ENCODE results near the gene EIF3D.

DNA sequence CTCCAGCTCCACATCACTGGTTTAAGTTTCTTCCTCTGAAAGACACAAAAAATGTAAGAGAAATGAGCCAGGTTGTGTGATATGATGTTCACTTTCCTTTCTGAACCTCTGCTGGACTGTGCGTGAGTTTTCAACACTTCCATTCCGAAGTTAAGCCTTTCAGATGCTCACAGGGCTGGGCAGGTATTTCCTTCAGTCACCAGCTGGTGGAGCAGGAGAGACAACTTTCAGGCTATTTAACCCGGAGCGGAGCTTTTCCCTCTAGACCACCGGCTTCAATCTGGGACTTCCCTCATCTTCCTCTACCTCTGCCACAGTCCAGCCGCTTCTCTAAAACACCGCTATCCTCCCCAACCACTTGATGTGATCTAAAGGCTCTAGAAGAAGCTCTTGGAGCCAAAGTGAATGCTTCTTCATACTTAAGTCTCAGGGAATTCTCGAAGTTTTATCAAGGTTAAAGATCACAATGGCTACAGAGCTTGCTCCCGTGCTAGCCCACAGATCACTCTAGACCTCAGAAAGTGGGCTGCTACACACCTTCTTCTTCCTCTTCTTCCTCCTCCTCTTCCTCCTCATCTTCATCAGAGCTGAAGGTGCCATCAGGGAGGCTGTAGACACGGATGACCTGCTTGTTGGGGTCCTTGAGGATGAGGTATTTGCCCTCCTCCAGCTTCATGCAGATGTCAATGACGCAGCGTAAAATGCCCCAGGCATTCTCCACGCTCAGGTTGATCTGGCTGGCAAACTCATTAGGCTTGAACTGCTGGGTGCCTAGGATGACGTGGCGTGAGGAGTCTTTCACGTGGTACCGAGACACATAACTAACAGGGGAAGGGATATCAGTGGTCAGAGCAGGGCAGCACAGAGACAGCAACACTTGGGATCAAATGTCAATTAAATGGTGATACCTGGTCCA is 17.7 kb downstream of the EIF3D start:
- TF ChIP-seq EZH2 (IDR thresholded peaks at IDR 0.05) (no peak), EGR1 (IDR thresholded peaks at IDR 0.05; ENCODE audit: low read depth) (no peak), CEBPB (IDR thresholded peaks at IDR 0.05; ENCODE audit: low read depth) (no peak), POLR2AphosphoS5 (IDR thresholded peaks at IDR 0.05; ENCODE audit: low read depth, low read length) (no peak), ZFX (IDR thresholded peaks at IDR 0.05) (no peak), FOSL1 (IDR thresholded peaks at IDR 0.05; ENCODE audit: low read depth) (no peak)
- TF ChIP-seq, protein P1, sequence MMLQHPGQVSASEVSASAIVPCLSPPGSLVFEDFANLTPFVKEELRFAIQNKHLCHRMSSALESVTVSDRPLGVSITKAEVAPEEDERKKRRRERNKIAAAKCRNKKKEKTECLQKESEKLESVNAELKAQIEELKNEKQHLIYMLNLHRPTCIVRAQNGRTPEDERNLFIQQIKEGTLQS (IDR thresholded peaks at IDR 0.05) = no peak
- TF ChIP-seq, protein P2, sequence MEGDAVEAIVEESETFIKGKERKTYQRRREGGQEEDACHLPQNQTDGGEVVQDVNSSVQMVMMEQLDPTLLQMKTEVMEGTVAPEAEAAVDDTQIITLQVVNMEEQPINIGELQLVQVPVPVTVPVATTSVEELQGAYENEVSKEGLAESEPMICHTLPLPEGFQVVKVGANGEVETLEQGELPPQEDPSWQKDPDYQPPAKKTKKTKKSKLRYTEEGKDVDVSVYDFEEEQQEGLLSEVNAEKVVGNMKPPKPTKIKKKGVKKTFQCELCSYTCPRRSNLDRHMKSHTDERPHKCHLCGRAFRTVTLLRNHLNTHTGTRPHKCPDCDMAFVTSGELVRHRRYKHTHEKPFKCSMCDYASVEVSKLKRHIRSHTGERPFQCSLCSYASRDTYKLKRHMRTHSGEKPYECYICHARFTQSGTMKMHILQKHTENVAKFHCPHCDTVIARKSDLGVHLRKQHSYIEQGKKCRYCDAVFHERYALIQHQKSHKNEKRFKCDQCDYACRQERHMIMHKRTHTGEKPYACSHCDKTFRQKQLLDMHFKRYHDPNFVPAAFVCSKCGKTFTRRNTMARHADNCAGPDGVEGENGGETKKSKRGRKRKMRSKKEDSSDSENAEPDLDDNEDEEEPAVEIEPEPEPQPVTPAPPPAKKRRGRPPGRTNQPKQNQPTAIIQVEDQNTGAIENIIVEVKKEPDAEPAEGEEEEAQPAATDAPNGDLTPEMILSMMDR (IDR thresholded peaks at IDR 0.05 in 2 of 3, conservative IDR thresholded peaks at IDR 0.05 in 1 of 3; ENCODE audit: borderline replicate concordance in 1 of 3, insufficient read depth in 1 of 3, low read depth in 2 of 3, low read length in 2 of 3) = peak in 2 of 3 experiments; percentile 57 to 63; a peak in 4 of 6 replicates
- TF ChIP-seq, protein P3, sequence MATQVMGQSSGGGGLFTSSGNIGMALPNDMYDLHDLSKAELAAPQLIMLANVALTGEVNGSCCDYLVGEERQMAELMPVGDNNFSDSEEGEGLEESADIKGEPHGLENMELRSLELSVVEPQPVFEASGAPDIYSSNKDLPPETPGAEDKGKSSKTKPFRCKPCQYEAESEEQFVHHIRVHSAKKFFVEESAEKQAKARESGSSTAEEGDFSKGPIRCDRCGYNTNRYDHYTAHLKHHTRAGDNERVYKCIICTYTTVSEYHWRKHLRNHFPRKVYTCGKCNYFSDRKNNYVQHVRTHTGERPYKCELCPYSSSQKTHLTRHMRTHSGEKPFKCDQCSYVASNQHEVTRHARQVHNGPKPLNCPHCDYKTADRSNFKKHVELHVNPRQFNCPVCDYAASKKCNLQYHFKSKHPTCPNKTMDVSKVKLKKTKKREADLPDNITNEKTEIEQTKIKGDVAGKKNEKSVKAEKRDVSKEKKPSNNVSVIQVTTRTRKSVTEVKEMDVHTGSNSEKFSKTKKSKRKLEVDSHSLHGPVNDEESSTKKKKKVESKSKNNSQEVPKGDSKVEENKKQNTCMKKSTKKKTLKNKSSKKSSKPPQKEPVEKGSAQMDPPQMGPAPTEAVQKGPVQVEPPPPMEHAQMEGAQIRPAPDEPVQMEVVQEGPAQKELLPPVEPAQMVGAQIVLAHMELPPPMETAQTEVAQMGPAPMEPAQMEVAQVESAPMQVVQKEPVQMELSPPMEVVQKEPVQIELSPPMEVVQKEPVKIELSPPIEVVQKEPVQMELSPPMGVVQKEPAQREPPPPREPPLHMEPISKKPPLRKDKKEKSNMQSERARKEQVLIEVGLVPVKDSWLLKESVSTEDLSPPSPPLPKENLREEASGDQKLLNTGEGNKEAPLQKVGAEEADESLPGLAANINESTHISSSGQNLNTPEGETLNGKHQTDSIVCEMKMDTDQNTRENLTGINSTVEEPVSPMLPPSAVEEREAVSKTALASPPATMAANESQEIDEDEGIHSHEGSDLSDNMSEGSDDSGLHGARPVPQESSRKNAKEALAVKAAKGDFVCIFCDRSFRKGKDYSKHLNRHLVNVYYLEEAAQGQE (IDR thresholded peaks at IDR 0.05; ENCODE audit: low read depth) = no peak
- TF ChIP-seq, protein P4, sequence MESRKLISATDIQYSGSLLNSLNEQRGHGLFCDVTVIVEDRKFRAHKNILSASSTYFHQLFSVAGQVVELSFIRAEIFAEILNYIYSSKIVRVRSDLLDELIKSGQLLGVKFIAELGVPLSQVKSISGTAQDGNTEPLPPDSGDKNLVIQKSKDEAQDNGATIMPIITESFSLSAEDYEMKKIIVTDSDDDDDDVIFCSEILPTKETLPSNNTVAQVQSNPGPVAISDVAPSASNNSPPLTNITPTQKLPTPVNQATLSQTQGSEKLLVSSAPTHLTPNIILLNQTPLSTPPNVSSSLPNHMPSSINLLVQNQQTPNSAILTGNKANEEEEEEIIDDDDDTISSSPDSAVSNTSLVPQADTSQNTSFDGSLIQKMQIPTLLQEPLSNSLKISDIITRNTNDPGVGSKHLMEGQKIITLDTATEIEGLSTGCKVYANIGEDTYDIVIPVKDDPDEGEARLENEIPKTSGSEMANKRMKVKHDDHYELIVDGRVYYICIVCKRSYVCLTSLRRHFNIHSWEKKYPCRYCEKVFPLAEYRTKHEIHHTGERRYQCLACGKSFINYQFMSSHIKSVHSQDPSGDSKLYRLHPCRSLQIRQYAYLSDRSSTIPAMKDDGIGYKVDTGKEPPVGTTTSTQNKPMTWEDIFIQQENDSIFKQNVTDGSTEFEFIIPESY (IDR thresholded peaks at IDR 0.05; ENCODE audit: extremely low read depth, insufficient replicate concordance, low read length) = no peak

Measured in HCT116 (cell line).